ENCODE measurements around the gene RIPOR1.

RIPOR1 gene

GRCh38 chr16:67490335-67491096 lies 38.1 kb upstream of the RIPOR1 start:
- H3K4me3 ChIP-seq (ENCODE audit: low read depth, low read length, poor library complexity, severe bottlenecking), result no peak overlapping the region
- no peak overlapping the region for H3K9ac ChIP-seq (ENCODE audit: low read length)
- TF ChIP-seq EZH2 (IDR thresholded peaks at IDR 0.05; ENCODE audit: borderline replicate concordance, low read length), result no peak
- TF ChIP-seq CTCF (IDR thresholded peaks at IDR 0.05; ENCODE audit: low read length), result no peak
- peaks cover 17% of the 10 kb centered on the region; the same call in 1 of the 2 replicates for H3K36me3 ChIP-seq (ENCODE audit: insufficient read depth, low read length)
- H3K4me1 ChIP-seq (ENCODE audit: insufficient read depth, low read length, severe bottlenecking), result peaks cover 18% of the 10 kb centered on the region
- H4K20me1 ChIP-seq (ENCODE audit: insufficient read depth, low read length), result no peaks in the 10 kb centered on the region
- H2AFZ ChIP-seq (ENCODE audit: low read length), result no peak overlapping the region
- H3F3A ChIP-seq (ENCODE audit: insufficient read depth, low read length), result peaks cover 5% of the 10 kb centered on the region; the same call in 1 of the 2 replicates
- no peak overlapping the region for H3K4me2 ChIP-seq (ENCODE audit: low read length)
- H3K27me3 ChIP-seq (ENCODE audit: insufficient read depth, low read length), result no peaks in the 10 kb centered on the region
- no peaks in the 10 kb centered on the region for H3K79me2 ChIP-seq (ENCODE audit: insufficient read depth, low read length)
- H3K27ac ChIP-seq (ENCODE audit: low read depth, low read length, poor library complexity, severe bottlenecking), result no peak overlapping the region
- H3K9me3 ChIP-seq (ENCODE audit: low read length), result 0 out of 2 replicates have a peak, but pooled peaks cover 3% of the 10 kb centered on the region
- no peaks in the 10 kb centered on the region for H3K9me2 ChIP-seq (ENCODE audit: low read depth, low read length)

- no peak for TF ChIP-seq CTCF (IDR thresholded peaks at IDR 0.05; ENCODE audit: low read length)
- TF ChIP-seq EZH2 (IDR thresholded peaks at IDR 0.05; ENCODE audit: borderline replicate concordance, low read length), result no peak
- Histone ChIP-seq H3K9me2 (ENCODE audit: low read depth, low read length) (no peaks in the 10 kb centered on the region), H3F3A (ENCODE audit: insufficient read depth, low read length) (no peaks in the 10 kb centered on the region), H3K4me1 (ENCODE audit: insufficient read depth, low read length, severe bottlenecking) (peaks cover 6% of the 10 kb centered on the region), H3K4me2 (ENCODE audit: low read length) (no peak overlapping the region), H2AFZ (ENCODE audit: low read length) (no peak overlapping the region), H3K9me3 (ENCODE audit: low read length) (no peaks in the 10 kb centered on the region), H3K27me3 (ENCODE audit: insufficient read depth, low read length) (no peaks in the 10 kb centered on the region), H3K4me3 (ENCODE audit: low read depth, low read length, poor library complexity, severe bottlenecking) (no peak overlapping the region), H3K27ac (ENCODE audit: low read depth, low read length, poor library complexity, severe bottlenecking) (no peak overlapping the region), H3K36me3 (ENCODE audit: insufficient read depth, low read length) (no peaks in the 10 kb centered on the region; the same call in 1 of the 2 replicates), H3K9ac (ENCODE audit: low read length) (no peak overlapping the region), H3K79me2 (ENCODE audit: insufficient read depth, low read length) (no peaks in the 10 kb centered on the region), H4K20me1 (ENCODE audit: insufficient read depth, low read length) (no peaks in the 10 kb centered on the region)
Observed at GRCh38 chr16:67499106-67499505, 29.5 kb upstream of the RIPOR1 start.

GRCh38 chr16:67504031-67505021 lies 24.3 kb upstream of the RIPOR1 start:
- H3K9me3 ChIP-seq (ENCODE audit: low read length), result no peaks in the 10 kb centered on the region
- no peaks in the 10 kb centered on the region for H3K79me2 ChIP-seq (ENCODE audit: insufficient read depth, low read length)
- no peak for TF ChIP-seq CTCF (IDR thresholded peaks at IDR 0.05; ENCODE audit: low read length)
- no peak for TF ChIP-seq EZH2 (IDR thresholded peaks at IDR 0.05; ENCODE audit: borderline replicate concordance, low read length)
- H3K36me3 ChIP-seq (ENCODE audit: insufficient read depth, low read length), result no peaks in the 10 kb centered on the region
- no peak overlapping the region for H3K9ac ChIP-seq (ENCODE audit: low read length)
- H4K20me1 ChIP-seq (ENCODE audit: insufficient read depth, low read length), result no peaks in the 10 kb centered on the region
- H3K27me3 ChIP-seq (ENCODE audit: insufficient read depth, low read length), result no peaks in the 10 kb centered on the region
- no peaks in the 10 kb centered on the region for H3K9me2 ChIP-seq (ENCODE audit: low read depth, low read length)
- no peaks in the 10 kb centered on the region for H3F3A ChIP-seq (ENCODE audit: insufficient read depth, low read length)
- no peak overlapping the region for H3K4me2 ChIP-seq (ENCODE audit: low read length)
- H3K4me1 ChIP-seq (ENCODE audit: insufficient read depth, low read length, severe bottlenecking), result peaks cover 13% of the 10 kb centered on the region
- no peak overlapping the region for H3K4me3 ChIP-seq (ENCODE audit: low read depth, low read length, poor library complexity, severe bottlenecking)
- H2AFZ ChIP-seq (ENCODE audit: low read length), result no peak overlapping the region
- peak overlapping the region; percentile 33 for H3K27ac ChIP-seq (ENCODE audit: low read depth, low read length, poor library complexity, severe bottlenecking)
